K562 (cell line): Measurements from ENCODE around the gene RDH14.

Experiments used
- EZH2 ChIP-seq: IDR thresholded peaks from 2 replicates; pipeline ENCODE4 v1.6.1; 2012; ENCODE audit warnings: low read depth, mild to moderate bottlenecking, inconsistent platforms, low read length, borderline replicate concordance
- TEAD4 ChIP-seq, 2 experiments: sonication (generic) in 1 of 2; formaldehyde crosslinking in 1 of 2; IDR thresholded peaks; 2 replicates each; pipeline versions ENCODE4 v1.6.1 to v1.8.0; 2012 to 2022; ENCODE audit warnings: borderline replicate concordance in 1 of 2, inconsistent platforms in 1 of 2, low read length in 1 of 2, mild to moderate bottlenecking in 1 of 2, missing genetic modification reagents in 1 of 2
- TF ChIP-seq, protein P1 (sequence below): IDR thresholded peaks from 2 replicates; pipeline ENCODE4 v1.6.1; 2012; ENCODE audit warnings: low read depth, low read length, improper control_type of control experiment, borderline replicate concordance

DNA sequence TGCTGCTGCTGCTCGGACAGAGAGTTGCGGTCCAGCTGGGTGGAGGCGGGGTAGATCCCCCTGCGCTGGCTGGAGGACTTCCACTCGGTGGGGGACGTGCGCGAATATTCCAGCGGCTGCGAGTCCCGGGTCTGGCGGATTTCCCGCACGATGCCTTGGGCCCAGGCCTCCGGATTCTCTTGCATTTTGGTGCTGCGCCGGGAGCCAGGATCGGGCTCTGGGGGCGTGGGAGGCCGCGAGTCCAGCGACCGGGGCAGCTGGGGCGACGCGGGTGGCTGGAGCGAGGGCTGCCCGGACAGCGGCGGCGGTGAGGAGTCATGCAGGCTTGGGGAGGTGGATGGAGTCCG is 24.1 kb upstream of the RDH14 start:
- TF ChIP-seq, protein P1, sequence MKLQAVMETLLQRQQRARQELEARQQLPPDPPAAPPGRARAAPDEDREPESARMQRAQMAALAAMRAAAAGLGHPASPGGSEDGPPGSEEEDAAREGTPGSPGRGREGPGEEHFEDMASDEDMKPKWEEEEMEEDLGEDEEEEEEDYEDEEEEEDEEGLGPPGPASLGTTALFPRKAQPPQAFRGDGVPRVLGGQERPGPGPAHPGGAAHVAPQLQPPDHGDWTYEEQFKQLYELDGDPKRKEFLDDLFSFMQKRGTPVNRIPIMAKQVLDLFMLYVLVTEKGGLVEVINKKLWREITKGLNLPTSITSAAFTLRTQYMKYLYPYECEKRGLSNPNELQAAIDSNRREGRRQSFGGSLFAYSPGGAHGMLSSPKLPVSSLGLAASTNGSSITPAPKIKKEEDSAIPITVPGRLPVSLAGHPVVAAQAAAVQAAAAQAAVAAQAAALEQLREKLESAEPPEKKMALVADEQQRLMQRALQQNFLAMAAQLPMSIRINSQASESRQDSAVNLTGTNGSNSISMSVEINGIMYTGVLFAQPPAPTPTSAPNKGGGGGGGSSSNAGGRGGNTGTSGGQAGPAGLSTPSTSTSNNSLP, result no peak
- TF ChIP-seq EZH2, result no peak
- no peak for TF ChIP-seq TEAD4 (IDR thresholded peaks at IDR 0.05; ENCODE audit: low read length)
- TF ChIP-seq TEAD4 (CRISPR knock-in tag; IDR thresholded peaks at IDR 0.05; ENCODE audit: borderline replicate concordance), result no peak
